OCI-LY7 (cell line): ENCODE data around the gene INPP4A.

ENCODE experiments used
- EZH2phosphoT487 ChIP-seq: fragments of 200-600 bp; sonication (generic); IDR thresholded peaks from 2 replicates; pipeline ENCODE4 v1.6.1; 2018; ENCODE audit warnings: low read depth, borderline replicate concordance, mild to moderate bottlenecking, mixed run types, antibody characterized with exemption, low read length, moderate library complexity, mixed read lengths
- TF ChIP-seq, protein P1 (sequence below): fragments of 200-600 bp; sonication (generic); conservative IDR thresholded peaks from 2 replicates; pipeline ENCODE4 v1.5.1; 2014; ENCODE audit warnings: mild to moderate bottlenecking, antibody characterized with exemption, low read length, moderate library complexity, mixed read lengths

DNA sequence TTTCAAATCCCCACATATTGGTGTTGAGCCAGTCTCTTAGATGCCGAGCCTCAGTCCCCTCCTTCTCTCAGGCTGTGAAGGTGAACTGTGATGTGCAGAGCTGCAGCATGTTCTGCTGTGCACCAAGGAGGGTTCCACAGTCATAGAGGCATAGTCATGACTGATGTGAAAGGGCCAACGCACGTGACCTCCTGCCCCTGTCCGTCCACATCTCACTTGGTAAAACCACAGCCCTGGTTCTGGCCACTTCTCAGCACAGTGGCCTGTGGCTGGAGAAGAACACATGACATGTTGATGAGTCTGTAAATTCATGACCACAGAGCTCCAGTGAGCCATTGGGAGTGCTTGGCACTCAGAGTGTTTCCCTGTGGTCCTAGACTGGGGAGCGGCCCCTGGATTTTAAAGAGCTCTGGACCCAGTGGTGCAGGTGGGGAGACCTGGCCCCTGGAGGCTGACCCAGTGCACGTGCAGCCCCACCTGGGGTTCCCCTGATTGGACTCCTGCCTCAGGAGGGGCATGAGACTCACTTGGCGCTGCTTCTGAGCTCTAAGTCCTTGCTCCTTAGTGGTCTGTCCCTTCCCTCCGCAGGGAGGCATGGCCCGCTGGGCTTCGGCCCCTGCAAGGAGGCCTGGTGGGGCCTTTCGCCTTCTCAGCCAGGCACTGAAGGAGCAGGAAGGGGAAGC lies 25.3 kb downstream of the INPP4A start:
- TF ChIP-seq, protein P1, sequence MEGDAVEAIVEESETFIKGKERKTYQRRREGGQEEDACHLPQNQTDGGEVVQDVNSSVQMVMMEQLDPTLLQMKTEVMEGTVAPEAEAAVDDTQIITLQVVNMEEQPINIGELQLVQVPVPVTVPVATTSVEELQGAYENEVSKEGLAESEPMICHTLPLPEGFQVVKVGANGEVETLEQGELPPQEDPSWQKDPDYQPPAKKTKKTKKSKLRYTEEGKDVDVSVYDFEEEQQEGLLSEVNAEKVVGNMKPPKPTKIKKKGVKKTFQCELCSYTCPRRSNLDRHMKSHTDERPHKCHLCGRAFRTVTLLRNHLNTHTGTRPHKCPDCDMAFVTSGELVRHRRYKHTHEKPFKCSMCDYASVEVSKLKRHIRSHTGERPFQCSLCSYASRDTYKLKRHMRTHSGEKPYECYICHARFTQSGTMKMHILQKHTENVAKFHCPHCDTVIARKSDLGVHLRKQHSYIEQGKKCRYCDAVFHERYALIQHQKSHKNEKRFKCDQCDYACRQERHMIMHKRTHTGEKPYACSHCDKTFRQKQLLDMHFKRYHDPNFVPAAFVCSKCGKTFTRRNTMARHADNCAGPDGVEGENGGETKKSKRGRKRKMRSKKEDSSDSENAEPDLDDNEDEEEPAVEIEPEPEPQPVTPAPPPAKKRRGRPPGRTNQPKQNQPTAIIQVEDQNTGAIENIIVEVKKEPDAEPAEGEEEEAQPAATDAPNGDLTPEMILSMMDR = no peak
- no peak for TF ChIP-seq EZH2phosphoT487
